HCT116 (cell line): Measurements from ENCODE around the gene RPS29. TPM values are rescaled to one million over a fixed set of nuclear protein-coding genes. Genes with fewer than 3 reads are reported as not detected.

Experiments used
- ATAC-seq: fragments of 200-7000 bp; cut with Tn5 transposase; 2 replicates; pipeline ENCODE4 v1.9.1; 2020; ENCODE audit warnings: mild to moderate bottlenecking, moderate library complexity
- BruUV-seq: library from RNA; stranded (reverse); fragments of 400-500 nt; replicated peaks from 2 replicates; lab custom pipeline; 2021; lab: Mats Ljungman, UMichigan
- CTCF ChIA-PET: fragments of 300-600 bp; sonication (Branson Sonifier 250); formaldehyde crosslinking; loops from one replicate; lab custom pipeline; 2021; ENCODE audit warnings: antibody characterized with exemption; lab: Charles Lee
- POLR2A ChIA-PET: fragments of 300-600, 350-600 bp; sonication (Branson Sonifier 250); formaldehyde crosslinking; loops from one replicate; lab custom pipeline; 2021; ENCODE audit warnings: antibody characterized with exemption; lab: Charles Lee
- RAD21 ChIA-PET, 2 experiments: fragments of 300-600 bp; sonication (Branson Sonifier 250); formaldehyde crosslinking; loops; one replicate each; lab custom pipeline; 2023; ENCODE audit warnings: low total read pairs in 2 of 2; ENCODE audit not compliant: uncharacterized antibody in 2 of 2, unreplicated experiment in 2 of 2, low non-redundant PET in 1 of 2; lab: Charles Lee
- DNase-seq: peaks from one replicate; pipeline ENCODE4 v3.0.0-alpha.2; 2010; ENCODE audit warnings: low read depth, low spot score
- H2AFZ ChIP-seq: fragments of 200-600 bp; shearing (Covaris generic), sonication (generic); 2 replicates; pipeline ENCODE4 v1.6.1; 2017; ENCODE audit warnings: low read depth, mixed run types, mixed read lengths, antibody characterized with exemption, low read length; ENCODE audit not compliant: poor library complexity, severe bottlenecking
- H3K27ac ChIP-seq: 2 replicates; pipeline ENCODE4 v1.5.1; 2012; ENCODE audit warnings: low read depth, low read length
- H3K27me3 ChIP-seq: fragments of 200-600 bp; sonication (generic); 2 replicates; pipeline ENCODE4 v1.6.1; 2016; ENCODE audit warnings: mixed run types, low read length, mixed read lengths; ENCODE audit not compliant: insufficient read depth
- H3K36me3 ChIP-seq, 2 experiments: fragments of 200-500 bp in 1 of 2; fragments of 200-600 bp in 1 of 2; sonication (Bioruptor generic) in 1 of 2; sonication (generic) in 1 of 2; 2 replicates each; pipeline versions ENCODE4 v1.5.1 to v1.6.1; 2014 to 2016; ENCODE audit warnings: low read length in 2 of 2, inconsistent platforms in 1 of 2, mixed read lengths in 1 of 2, mixed run types in 1 of 2; ENCODE audit not compliant: insufficient read depth in 2 of 2, control insufficient read depth in 1 of 2
- H3K4me1 ChIP-seq, 2 experiments: fragments of 200-600 bp in 1 of 2; sonication (generic) in 1 of 2; 2 replicates each; pipeline versions ENCODE4 v1.5.1 to v1.6.1; 2012 to 2017; ENCODE audit warnings: low read length in 2 of 2, inconsistent platforms in 1 of 2, mild to moderate bottlenecking in 1 of 2, mixed read lengths in 1 of 2, mixed run types in 1 of 2, moderate library complexity in 1 of 2; ENCODE audit not compliant: insufficient read depth in 2 of 2, control insufficient read depth in 1 of 2
- H3K4me2 ChIP-seq: fragments of 200-600 bp; sonication (generic); 2 replicates; pipeline ENCODE4 v1.6.1; 2017; ENCODE audit warnings: mixed run types, low read length, mixed read lengths
- H3K4me3 ChIP-seq, 2 experiments: fragments of 200-600 bp in 1 of 2; sonication (generic) in 1 of 2; replicated peaks in 1 of 2; 2 replicates each; pipeline ENCODE4 v1.5.1; 2011 to 2016; ENCODE audit warnings: low read length in 2 of 2, control low read depth in 1 of 2, low read depth in 1 of 2, mild to moderate bottlenecking in 1 of 2, mixed read lengths in 1 of 2, mixed run types in 1 of 2
- H3K79me2 ChIP-seq: fragments of 200-600 bp; sonication (generic); 2 replicates; pipeline ENCODE4 v1.6.1; 2017; ENCODE audit warnings: mild to moderate bottlenecking, mixed run types, low read length, moderate library complexity, mixed read lengths; ENCODE audit not compliant: insufficient read depth
- H3K9ac ChIP-seq: fragments of 200-600 bp; sonication (generic); 2 replicates; pipeline ENCODE4 v1.6.1; 2016; ENCODE audit warnings: low read length, mixed read lengths
- H3K9me2 ChIP-seq: fragments of 200-600 bp; sonication (generic), shearing (Covaris generic); 2 replicates; pipeline ENCODE4 v1.6.1; 2017; ENCODE audit warnings: mixed run types, mild to moderate bottlenecking, moderate library complexity; ENCODE audit not compliant: insufficient read depth
- H3K9me3 ChIP-seq, 2 experiments: fragments of 200-500 bp in 1 of 2; fragments of 200-600 bp in 1 of 2; sonication (Bioruptor generic) in 1 of 2; sonication (generic) in 1 of 2; 2 replicates each; pipeline ENCODE4 v1.6.1; 2014 to 2017; ENCODE audit warnings: low read length in 2 of 2, mixed read lengths in 2 of 2, inconsistent platforms in 1 of 2, low read depth in 1 of 2, mild to moderate bottlenecking in 1 of 2, mixed run types in 1 of 2, moderate library complexity in 1 of 2; ENCODE audit not compliant: control insufficient read depth in 1 of 2, insufficient read depth in 1 of 2
- H4K20me1 ChIP-seq: fragments of 200-600 bp; sonication (generic), shearing (Covaris generic); 2 replicates; pipeline ENCODE4 v1.6.1; 2017; ENCODE audit warnings: mixed run types, mild to moderate bottlenecking, moderate library complexity; ENCODE audit not compliant: insufficient read depth
- CEBPB ChIP-seq: IDR thresholded peaks from 2 replicates; pipeline ENCODE4 v1.6.1; 2012; ENCODE audit warnings: low read depth
- EGR1 ChIP-seq: IDR thresholded peaks from 2 replicates; pipeline ENCODE4 v1.6.1; 2012; ENCODE audit warnings: low read depth
- FOSL1 ChIP-seq: IDR thresholded peaks from 2 replicates; pipeline ENCODE4 v1.6.1; 2012; ENCODE audit warnings: low read depth
- POLR2A ChIP-seq: IDR thresholded peaks from 2 replicates; pipeline ENCODE4 v1.7.0; 2011; ENCODE audit warnings: borderline replicate concordance; ENCODE audit not compliant: insufficient read depth, insufficient read length; ENCODE audit errors: extremely low read depth
- POLR2AphosphoS5 ChIP-seq: IDR thresholded peaks from 2 replicates; pipeline ENCODE4 v1.6.1; 2011; ENCODE audit warnings: mild to moderate bottlenecking, low read depth, low read length, moderate library complexity
- RAD21 ChIP-seq: IDR thresholded peaks from 2 replicates; pipeline ENCODE4 v1.6.1; 2012; ENCODE audit warnings: low read depth, mild to moderate bottlenecking
- YY1 ChIP-seq: IDR thresholded peaks from 2 replicates; pipeline ENCODE4 v1.6.1; 2011; ENCODE audit warnings: low read length, low read depth, moderate library complexity, mild to moderate bottlenecking; ENCODE audit not compliant: insufficient replicate concordance; ENCODE audit errors: extremely low read depth
- intact Hi-C: fragments of 100-400 bp; cut with micrococcal nuclease; formaldehyde crosslinking; loops from 2 replicates; pipeline ENCODE4 v1.10.0; 2022
- total RNA-seq: library from RNA; stranded (reverse); gene quantifications from one replicate; pipeline ENCODE4 v1.2.1, GENCODE V29; 2021; ENCODE audit not compliant: unreplicated experiment
- TF ChIP-seq, protein P1 (sequence below): IDR thresholded peaks from 2 replicates; pipeline ENCODE4 v1.6.1; 2012
- TF ChIP-seq, protein P2 (sequence below): IDR thresholded peaks from 2 replicates; pipeline ENCODE4 v1.6.1; 2012; ENCODE audit warnings: low read depth
- TF ChIP-seq, protein P3 (sequence below): IDR thresholded peaks from 2 replicates; pipeline ENCODE4 v1.6.1; 2011; ENCODE audit warnings: mild to moderate bottlenecking, low read length, moderate library complexity; ENCODE audit not compliant: insufficient replicate concordance; ENCODE audit errors: extremely low read depth
- TF ChIP-seq, protein P4 (sequence below): IDR thresholded peaks from 2 replicates; pipeline ENCODE4 v1.6.1; 2012

The RPS29 gene
- total RNA-seq, 1 experiment from 2014 or later, result 1,825 TPM

DNA sequence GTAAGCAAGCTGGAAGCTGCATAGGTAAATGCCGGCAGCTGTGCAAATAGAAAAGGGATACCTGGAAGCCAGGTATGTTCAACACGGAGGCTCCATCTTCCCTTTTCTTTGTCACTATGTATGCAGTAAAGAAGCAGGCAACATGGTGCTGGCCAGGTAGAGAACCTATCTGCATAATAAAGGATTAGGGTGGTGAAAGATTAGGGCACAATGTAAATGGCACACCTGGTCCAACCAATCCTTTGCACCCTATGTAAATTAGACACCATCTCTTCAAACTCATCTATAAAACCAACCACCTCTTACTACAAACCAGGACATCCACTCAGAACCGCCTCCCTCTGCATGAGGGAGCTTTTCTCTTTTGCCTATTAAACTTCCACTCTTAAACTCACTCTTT, 32.3 kb downstream of the RPS29 start:
- no peak overlapping the region for H3K4me2 ChIP-seq
- intact Hi-C loops, result no loop called here
- H2AFZ ChIP-seq, result no peak overlapping the region
- H3K27me3 ChIP-seq, result no peaks in the 10 kb centered on the region
- no peaks in the 10 kb centered on the region for H4K20me1 ChIP-seq
- no peak overlapping the region for H3K9ac ChIP-seq
- H3K9me2 ChIP-seq, result no peaks in the 10 kb centered on the region
- ChIA-PET RAD21 (no interaction called here), CTCF (interaction anchor here (1.0 kb wide), 1 partner anchor 33 kb away, joined by 3 read pairs; no protein-coding TSS in a partner anchor), POLR2A (no interaction called here)
- no peaks in the 10 kb centered on the region for H3K9me3 ChIP-seq
- BruUV-seq, result no TSS peak
- no peak for DNase-seq
- no peak overlapping the region for H3K4me3 ChIP-seq
- no peak overlapping the region for H3K27ac ChIP-seq
- no peaks in the 10 kb centered on the region for H3K79me2 ChIP-seq
- H3K4me1 ChIP-seq, result peaks cover 0 to 12% of the 10 kb centered on the region in 2 experiments; a peak in 3 of 4 replicates
- no peaks in the 10 kb centered on the region for H3K36me3 ChIP-seq
- no peak for ATAC-seq
- no peak for TF ChIP-seq RAD21

DNA sequence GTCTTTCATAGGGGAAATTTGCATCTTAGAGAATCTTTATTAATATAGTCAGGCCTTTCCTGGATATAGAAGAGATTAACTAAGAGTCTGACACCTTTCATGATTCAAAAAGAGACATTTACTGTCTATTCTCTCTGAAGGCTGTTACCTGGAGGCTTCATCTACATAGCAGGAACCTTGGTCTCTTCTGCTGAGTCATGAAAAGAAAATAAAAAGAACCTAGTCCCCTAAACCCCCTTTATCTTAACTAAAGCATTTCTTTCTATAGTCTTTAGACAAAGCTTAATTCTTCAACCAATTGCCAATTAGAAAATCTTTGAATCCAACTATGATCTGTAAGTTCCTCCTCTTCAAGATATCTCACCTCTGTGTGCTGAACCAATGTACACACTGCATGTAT, 33.1 kb downstream of the RPS29 start:
- ATAC-seq, result no peak
- H3K9ac ChIP-seq, result no peak overlapping the region
- TF ChIP-seq, protein P1, sequence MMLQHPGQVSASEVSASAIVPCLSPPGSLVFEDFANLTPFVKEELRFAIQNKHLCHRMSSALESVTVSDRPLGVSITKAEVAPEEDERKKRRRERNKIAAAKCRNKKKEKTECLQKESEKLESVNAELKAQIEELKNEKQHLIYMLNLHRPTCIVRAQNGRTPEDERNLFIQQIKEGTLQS, result no peak
- no peak for TF ChIP-seq FOSL1
- no peak for TF ChIP-seq POLR2A
- TF ChIP-seq CEBPB, result no peak
- TF ChIP-seq, protein P2, sequence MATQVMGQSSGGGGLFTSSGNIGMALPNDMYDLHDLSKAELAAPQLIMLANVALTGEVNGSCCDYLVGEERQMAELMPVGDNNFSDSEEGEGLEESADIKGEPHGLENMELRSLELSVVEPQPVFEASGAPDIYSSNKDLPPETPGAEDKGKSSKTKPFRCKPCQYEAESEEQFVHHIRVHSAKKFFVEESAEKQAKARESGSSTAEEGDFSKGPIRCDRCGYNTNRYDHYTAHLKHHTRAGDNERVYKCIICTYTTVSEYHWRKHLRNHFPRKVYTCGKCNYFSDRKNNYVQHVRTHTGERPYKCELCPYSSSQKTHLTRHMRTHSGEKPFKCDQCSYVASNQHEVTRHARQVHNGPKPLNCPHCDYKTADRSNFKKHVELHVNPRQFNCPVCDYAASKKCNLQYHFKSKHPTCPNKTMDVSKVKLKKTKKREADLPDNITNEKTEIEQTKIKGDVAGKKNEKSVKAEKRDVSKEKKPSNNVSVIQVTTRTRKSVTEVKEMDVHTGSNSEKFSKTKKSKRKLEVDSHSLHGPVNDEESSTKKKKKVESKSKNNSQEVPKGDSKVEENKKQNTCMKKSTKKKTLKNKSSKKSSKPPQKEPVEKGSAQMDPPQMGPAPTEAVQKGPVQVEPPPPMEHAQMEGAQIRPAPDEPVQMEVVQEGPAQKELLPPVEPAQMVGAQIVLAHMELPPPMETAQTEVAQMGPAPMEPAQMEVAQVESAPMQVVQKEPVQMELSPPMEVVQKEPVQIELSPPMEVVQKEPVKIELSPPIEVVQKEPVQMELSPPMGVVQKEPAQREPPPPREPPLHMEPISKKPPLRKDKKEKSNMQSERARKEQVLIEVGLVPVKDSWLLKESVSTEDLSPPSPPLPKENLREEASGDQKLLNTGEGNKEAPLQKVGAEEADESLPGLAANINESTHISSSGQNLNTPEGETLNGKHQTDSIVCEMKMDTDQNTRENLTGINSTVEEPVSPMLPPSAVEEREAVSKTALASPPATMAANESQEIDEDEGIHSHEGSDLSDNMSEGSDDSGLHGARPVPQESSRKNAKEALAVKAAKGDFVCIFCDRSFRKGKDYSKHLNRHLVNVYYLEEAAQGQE, result no peak
- no peak for TF ChIP-seq RAD21
- TF ChIP-seq, protein P3, sequence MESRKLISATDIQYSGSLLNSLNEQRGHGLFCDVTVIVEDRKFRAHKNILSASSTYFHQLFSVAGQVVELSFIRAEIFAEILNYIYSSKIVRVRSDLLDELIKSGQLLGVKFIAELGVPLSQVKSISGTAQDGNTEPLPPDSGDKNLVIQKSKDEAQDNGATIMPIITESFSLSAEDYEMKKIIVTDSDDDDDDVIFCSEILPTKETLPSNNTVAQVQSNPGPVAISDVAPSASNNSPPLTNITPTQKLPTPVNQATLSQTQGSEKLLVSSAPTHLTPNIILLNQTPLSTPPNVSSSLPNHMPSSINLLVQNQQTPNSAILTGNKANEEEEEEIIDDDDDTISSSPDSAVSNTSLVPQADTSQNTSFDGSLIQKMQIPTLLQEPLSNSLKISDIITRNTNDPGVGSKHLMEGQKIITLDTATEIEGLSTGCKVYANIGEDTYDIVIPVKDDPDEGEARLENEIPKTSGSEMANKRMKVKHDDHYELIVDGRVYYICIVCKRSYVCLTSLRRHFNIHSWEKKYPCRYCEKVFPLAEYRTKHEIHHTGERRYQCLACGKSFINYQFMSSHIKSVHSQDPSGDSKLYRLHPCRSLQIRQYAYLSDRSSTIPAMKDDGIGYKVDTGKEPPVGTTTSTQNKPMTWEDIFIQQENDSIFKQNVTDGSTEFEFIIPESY, result no peak
- TF ChIP-seq, protein P4, sequence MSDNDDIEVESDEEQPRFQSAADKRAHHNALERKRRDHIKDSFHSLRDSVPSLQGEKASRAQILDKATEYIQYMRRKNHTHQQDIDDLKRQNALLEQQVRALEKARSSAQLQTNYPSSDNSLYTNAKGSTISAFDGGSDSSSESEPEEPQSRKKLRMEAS, result no peak
- TF ChIP-seq EGR1, result no peak
- TF ChIP-seq POLR2AphosphoS5, result no peak
- no peak for TF ChIP-seq YY1

More for the DNA sequence above, 33.1 kb downstream of the RPS29 start:
- no peak for DNase-seq
- CTCF ChIA-PET, result interaction anchor here (1.0 kb wide), 1 partner anchor 34 kb away, joined by 3 read pairs; no protein-coding TSS in a partner anchor
- Histone ChIP-seq H2AFZ (no peak overlapping the region), H3K9me3 (no peaks in the 10 kb centered on the region), H3K9me2 (no peaks in the 10 kb centered on the region), H3K4me1 (peaks cover 0 to 12% of the 10 kb centered on the region in 2 experiments; a peak in 3 of 4 replicates), H3K4me2 (no peak overlapping the region), H3K27me3 (no peaks in the 10 kb centered on the region), H3K36me3 (no peaks in the 10 kb centered on the region), H3K4me3 (no peak overlapping the region), H3K27ac (no peak overlapping the region), H3K79me2 (no peaks in the 10 kb centered on the region), H4K20me1 (no peaks in the 10 kb centered on the region)
- POLR2A ChIA-PET, result no interaction called here
- RAD21 ChIA-PET, result no interaction called here
- intact Hi-C loops, result no loop called here
- no TSS peak for BruUV-seq
